GM19324 (cell line): ENCODE data around the gene AADAC.
A peak's percentile ranks its signal among the peaks of the same experiment; 100 is the strongest.
"Not testable (repeated sequence)": the region's sequence is repeated elsewhere in the genome, so short reads cannot be mapped to it uniquely, and the experiment has no call there.

Experiments
- ATAC-seq: cut with Tn5 transposase; IDR thresholded peaks from one replicate; pipeline ENCODE4 v1.9.1; 2021; ENCODE audit warnings: mild to moderate bottlenecking, moderate library complexity; ENCODE audit not compliant: unreplicated experiment, low FRiP score

The AADAC gene

DNA sequence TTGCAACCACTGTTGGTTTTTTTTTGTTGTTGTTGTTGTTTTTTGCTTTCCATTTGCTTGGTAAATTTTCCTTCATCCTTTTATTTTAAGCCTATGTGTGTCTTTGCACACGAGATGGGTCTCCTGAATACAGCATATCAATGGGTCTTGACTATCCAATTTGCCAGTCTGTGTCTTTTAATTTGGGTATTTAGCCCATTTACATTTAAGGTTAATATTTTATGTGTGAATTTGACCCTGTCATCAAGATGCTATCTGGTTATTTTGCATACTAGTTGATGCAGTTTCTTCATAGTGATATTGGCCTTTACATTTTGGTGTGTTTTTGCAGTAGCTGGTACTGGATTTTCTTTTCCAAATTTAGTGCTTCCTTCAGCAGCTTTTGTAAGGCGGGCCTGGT, 36.1 kb downstream of the AADAC start:
- not testable (repeated sequence) for ATAC-seq

- ATAC-seq = no peak
Observed at GRCh38 chr3:151852074-151852811, 38.3 kb downstream of the AADAC start.

- ATAC-seq = no peak
Observed at GRCh38 chr3:151856118-151856517, 42.2 kb downstream of the AADAC start.

DNA sequence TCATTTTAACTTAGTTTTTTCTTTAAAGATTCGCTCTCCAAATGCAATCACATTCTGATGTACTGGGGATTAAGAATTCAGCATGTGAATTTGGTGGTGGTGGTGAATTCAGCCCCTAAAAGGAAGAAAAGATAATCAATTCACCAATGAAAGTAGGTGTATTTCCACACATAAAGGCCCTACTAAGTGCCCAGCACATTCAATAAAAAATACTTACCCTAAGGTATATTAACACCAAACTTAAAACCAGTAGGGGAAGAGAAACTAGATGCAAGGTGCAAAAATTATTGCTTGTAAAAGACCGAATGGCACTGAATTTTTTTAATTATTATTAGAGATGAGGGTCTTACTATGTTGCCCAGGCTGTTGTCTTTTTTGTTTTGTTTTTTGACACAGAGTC, 42.7 kb downstream of the AADAC start:
- ATAC-seq = no peak

- ATAC-seq = no peak
Observed at GRCh38 chr3:151859233-151859673, 45.3 kb downstream of the AADAC start.

GRCh38 chr3:151859905-151860304, 46.0 kb downstream of the AADAC start:
- no peak for ATAC-seq

DNA sequence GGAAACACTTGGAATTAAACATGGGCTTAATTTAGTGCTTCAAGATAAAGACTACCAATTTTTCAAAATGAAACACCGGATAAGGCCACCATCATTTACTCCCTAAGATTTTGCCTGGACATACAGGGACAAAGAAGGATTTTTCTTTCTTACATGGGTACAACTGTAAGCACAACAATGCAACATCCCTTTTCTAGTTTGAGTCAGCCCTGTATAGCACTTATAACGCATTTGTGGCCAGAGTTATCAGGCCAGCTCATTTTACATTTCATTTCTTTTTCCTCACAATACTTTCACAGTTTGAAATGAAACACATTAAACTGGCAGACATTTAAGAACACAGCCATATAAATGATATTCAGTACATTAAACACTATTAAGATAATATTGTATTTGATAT, 49.7 kb downstream of the AADAC start:
- no peak for ATAC-seq

GRCh38 chr3:151864423-151865101, 50.6 kb downstream of the AADAC start:
- ATAC-seq = no peak

DNA sequence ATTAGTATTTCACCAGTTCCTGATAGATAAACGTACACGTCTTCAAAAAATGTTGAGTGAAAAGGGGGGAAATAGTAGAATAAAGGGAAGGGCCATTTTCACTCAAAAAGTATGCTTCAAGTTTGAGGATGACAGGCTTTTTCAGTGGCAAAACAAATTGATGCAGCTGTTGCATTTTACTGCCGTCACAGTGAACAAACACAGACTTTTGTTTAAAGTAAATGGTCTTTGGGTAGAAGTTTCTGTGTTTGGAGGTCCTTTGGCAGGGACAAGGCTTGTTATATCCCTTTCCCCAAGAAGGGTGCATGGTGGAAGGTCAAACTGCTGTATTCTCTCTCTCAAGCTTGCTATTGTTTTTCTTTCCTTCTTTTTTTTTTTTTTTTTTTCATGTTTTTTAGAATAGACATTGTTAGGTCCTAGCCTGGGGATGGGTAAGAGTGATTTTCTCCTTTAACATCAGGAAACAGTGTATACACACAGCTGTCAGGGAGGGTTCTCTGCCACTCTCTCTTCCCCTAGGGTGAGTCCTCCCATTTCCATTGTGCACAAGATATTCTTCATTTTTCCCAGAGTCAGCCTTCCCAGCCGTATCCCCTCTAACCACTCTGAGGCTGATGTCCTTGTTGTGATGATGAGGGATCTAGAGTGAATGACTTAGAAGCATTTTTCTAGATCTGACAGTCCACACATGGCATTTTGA, 52.9 kb downstream of the AADAC start:
- ATAC-seq = no peak

DNA sequence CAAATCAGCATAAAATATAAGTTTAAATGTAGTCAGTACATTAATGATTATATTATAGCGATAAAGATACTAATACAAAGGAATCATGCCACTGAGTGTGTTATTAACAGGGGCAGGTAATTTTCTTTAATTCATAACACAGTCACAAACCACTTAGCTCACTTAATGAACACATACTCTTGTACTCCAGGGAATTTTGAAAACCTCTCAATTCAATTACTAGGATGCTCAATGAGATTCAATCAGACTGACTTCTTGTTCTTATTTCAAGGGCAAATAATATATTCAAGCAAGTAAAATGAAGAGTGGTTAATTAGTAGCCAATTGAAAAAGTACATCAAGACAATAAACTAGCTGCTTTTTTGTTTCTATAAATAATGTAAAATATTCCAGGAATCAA, 53.8 kb downstream of the AADAC start:
- ATAC-seq = no peak

GRCh38 chr3:151869181-151869580, 55.3 kb downstream of the AADAC start:
- no peak for ATAC-seq

GRCh38 chr3:151871639-151872468, 57.9 kb downstream of the AADAC start:
- ATAC-seq = peak; percentile 75

- no peak for ATAC-seq
Observed at GRCh38 chr3:151873398-151873797, 59.5 kb downstream of the AADAC start, which contains the start of gene SUCNR1. SUCNR1 (plus strand) TSS chr3:151873643; CDS start chr3:151879893, 6,250 bp downstream.

DNA sequence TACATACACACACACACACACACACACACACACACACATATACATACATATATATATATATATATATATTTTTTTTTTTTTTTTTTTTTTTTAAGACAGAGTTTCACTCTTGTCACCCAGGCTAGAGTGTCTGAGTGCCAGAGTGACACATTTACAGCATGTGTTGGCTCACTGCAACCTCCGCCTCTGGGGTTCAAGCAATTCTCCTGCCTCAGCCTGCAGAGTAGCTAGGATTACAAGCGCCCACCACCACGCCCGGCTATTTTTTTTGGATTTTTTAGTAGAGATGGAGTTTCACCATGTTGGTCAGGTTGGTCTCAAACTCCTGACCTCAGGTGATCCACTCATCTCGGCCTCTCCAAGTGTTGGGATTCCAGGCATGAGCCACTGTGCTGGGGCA, 60.2 kb downstream of the AADAC start:
- not testable (repeated sequence) for ATAC-seq

GRCh38 chr3:151875759-151876158, 61.8 kb downstream of the AADAC start:
- ATAC-seq = peak; percentile 65

GRCh38 chr3:151877269-151877668, 63.4 kb downstream of the AADAC start:
- no peak for ATAC-seq
